Activated CD4-positive, CD25-positive, alpha-beta regulatory T cell treated with anti-CD3 and anti-CD28 coated beads, Interleukin-2, amount 50 U/mL, for 24 hours (primary cell): ENCODE measurements around the gene AK5.
"Not testable (repeated sequence)": the region's sequence is repeated elsewhere in the genome, so short reads cannot be mapped to it uniquely, and the experiment has no call there.

ENCODE experiments used
- ATAC-seq, 2 donors: fragments of 150-1000 bp; cut with Tn5 transposase; one replicate each; pipeline ENCODE4 v1.10.0; 2021; ENCODE audit warnings: mild to moderate bottlenecking in 1 of 2, moderate library complexity in 1 of 2

AK5 gene

GRCh38 chr1:77512650-77513049 is 230.8 kb downstream of the AK5 start:
- ATAC-seq = not testable (repeated sequence)

DNA sequence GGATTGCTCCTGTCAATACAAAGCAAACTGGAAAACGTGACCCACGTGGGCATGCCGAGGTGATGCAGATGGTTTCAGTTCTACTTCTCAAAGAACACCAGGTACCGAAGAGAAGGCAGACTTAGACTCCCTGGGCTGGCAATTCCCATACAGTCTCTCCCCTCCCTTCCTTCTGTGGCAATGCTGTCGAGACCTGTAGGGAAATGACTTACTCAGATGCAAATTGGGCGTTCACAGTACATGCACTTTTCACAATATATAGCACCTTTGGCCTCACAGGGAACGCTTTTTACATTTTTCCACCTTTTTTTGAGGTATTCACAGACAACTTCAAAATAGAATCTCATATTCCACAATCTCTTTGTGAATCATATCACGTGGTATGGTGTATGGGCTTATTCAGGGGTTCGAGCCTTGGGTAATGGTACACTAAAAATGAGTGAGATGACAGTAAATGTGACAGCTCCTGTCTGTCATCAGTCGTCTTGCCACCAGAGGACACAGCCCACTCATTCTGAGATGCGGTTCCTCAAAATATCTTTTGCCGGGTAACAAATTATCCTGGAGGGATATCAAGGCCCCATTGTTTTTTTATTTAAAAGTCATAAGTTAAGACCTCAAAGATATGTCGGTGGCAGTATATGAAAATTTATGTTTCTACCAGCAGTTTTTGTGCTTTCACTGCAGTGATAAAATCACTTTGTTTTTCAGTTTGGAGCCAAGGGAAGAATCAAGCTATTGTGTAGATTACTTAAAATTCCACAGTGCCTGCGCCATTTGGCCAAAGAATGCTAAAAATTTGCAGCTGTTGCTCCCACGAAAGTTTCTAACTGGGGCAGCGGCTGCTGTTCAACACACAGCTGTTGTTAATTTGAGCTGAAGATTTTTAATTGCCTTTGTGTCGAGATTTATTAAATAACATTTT is 232.3 kb downstream of the AK5 start:
- ATAC-seq = no peak

DNA sequence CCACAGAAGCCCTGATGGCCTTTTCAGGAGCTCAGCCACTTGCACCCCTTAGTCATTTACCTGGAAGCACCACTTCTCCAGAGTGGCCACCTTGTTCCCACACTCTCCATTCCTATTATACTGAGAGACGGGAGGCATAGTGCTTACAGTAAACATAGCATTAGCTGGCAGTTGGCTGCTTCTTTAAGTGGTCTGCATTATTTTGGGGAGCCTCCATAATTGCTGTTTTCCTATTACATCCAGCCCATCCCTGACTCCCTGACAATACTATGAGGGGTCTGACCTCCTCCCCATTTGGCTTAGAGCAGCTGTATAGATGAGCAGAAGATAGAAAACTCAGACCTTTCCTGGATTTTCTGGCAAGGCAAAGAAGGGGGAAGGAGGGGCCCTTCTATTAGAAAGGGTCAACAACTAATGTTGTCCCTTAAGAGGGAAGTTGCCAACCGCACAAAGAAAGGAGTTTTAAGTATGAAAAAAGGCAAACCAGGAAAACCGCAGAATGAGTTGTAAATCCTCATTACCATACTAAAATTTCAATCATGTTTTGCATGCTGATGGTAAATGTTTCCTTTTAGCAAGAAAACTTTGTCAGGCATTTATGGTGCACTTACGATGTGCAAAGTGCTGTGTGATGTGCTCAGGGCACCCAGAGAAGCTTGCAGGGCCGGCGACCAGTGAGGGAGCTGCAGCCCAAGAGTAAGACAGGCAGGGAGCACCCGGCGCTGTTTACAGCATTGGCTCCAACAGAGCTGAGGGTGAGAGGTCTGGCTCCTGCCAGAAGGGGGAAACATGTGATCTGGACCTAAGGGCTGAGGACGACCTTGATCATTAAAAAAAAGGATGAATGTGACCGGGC is 233.3 kb downstream of the AK5 start:
- ATAC-seq = no peak

DNA sequence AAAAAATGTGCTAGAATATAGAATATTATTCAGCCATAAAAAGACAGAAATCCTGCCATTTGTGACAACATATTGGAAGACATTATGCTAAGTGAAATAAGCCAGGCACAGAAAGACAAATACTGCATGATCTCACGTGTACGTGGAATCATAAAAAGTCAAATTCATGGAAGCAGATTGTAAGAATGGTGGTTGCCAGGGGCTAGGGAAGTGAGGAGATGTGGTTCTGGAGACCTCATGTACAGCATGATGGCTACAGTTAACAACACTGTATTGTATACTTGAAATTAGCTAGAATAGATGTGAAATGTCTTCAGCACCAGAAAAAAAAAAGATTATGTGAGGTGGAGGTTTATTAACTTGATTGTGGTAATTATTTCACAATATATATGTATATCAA is 234.3 kb downstream of the AK5 start:
- no peak for ATAC-seq

DNA sequence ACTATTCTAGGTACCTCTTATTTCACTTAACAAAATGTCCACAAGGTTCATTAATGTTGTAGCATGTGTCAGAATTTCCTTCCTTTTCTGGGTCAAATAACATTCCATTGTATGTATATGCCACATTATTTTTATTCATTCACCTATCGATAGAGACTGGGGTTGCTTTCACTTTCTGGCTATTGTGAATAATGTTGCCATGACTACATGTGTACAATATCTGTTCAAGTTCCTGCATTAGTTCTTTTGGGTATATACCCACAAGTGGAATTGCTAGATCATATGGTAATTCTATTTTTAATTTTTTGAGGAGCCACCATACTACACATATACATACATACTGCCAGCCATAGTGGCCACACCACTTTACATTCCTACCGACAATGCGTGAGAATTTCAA is 242.2 kb downstream of the AK5 start:
- no peak for ATAC-seq

GRCh38 chr1:77531149-77531548 is 249.3 kb downstream of the AK5 start:
- ATAC-seq = not testable (repeated sequence)

- ATAC-seq = not testable (repeated sequence)
Measured at GRCh38 chr1:77531596-77532280, 249.9 kb downstream of the AK5 start.

DNA sequence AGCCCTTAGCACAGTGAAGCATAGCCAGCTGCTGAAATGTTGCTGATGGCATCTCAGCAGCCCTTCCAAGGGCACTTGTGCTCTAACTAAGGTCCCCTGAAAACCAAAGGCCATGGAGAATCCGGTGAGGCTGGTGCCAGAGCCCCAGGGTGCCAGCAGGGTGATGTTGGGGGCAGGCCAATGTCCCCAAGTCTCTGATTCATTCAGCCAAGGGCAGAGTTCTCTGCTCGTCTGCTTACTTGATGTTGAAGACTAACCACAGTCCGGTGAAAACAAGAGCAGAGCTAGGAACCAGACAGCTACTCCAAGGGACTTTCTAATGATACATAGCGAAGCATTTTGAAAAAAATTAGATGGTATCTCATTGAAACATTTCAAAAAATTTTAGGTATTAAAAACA is 250.8 kb downstream of the AK5 start:
- no peak for ATAC-seq

DNA sequence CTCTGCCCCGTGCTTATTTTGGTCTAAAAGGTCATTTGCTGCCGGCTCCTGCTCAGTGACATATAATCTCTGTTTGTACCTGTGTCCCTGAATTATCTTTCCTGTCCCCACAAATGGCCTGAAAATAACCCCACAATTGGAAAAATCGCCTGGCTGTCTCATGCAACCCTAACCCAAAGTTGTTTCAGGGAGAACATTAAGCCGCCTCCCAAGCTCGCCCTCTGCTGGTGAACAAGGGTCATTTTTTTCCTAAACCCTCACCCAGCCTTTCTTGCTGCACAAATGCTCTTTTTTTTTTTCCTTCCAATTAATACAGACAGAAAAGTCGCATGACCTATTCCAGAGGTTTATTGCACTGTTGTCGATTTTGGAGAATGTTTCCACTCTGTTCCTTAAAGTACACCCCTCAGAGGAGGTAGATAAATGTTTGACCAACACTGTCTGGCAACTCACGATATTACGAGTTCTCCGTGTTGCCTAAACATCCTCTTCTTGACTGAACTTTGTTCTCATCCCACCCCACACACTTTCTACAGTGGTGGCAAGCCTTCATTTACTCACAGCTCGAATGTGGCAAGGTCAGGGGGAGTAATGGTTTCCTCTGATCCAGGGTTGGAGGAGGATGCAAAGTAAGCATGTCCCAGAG is 252.0 kb downstream of the AK5 start:
- ATAC-seq = peak; percentile 58

- ATAC-seq = no peak
Measured at GRCh38 chr1:77534456-77534855, 252.6 kb downstream of the AK5 start.

DNA sequence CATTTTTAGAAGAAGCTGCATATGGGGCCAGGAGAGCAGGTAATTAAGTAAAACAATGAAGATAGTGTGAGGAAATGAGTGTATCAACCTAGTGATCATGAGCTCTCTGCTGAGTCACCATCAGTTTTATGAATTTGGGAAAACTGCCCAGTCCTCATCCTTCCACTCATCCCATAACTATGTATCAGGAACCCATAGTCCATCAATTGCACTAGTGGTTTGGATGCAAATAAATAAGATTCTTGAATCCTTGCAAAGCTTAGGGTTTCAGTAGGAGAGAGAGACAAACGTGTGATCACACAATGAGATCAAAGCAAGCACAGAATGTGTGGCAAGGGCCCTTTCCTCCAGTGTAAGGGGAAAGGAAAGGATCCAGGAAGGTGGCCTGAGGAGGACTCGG is 255.0 kb downstream of the AK5 start:
- no peak for ATAC-seq

GRCh38 chr1:77538956-77539518 is 257.2 kb downstream of the AK5 start:
- ATAC-seq = no peak

- ATAC-seq = no peak
Measured at GRCh38 chr1:77539519-77540142, 257.8 kb downstream of the AK5 start.

DNA sequence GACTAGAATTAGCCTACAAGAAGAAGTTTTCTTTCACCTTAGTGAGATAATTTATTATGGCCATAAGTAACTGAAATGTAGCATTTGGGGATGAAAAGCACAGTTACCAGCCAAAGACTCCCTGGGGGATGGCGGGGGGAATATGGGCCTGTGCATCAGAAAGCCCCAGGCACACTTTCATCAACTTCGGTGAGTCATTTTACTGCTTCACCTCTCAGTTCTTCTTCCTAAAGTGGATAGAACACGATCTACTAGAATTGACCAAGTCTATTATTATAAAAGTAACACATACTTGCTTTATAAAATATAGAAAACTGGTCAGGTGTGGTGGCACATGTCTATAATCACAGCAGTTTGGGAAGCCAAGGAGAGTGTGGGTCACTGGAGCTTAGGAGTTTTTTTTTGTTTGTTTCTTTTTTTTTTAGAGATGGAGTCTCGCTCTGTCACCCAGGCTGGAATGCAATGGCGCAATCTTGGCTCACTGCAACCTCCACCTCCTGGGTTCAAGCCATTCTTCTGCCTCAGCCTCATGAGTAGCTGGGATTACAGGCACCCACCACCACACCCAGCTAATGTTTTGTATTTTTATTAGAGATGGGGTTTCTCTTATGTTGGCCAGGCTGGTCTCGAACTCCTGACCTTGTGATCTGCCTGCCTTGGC is 258.8 kb downstream of the AK5 start:
- ATAC-seq = no peak

GRCh38 chr1:77541162-77541545 is 259.3 kb downstream of the AK5 start:
- no peak for ATAC-seq

GRCh38 chr1:77542813-77543420 is 261.1 kb downstream of the AK5 start:
- no peak for ATAC-seq

- ATAC-seq = no peak
Measured at GRCh38 chr1:77543822-77544448, 262.1 kb downstream of the AK5 start.

- no peak for ATAC-seq
Measured at GRCh38 chr1:77544845-77545244, 263.0 kb downstream of the AK5 start.

DNA sequence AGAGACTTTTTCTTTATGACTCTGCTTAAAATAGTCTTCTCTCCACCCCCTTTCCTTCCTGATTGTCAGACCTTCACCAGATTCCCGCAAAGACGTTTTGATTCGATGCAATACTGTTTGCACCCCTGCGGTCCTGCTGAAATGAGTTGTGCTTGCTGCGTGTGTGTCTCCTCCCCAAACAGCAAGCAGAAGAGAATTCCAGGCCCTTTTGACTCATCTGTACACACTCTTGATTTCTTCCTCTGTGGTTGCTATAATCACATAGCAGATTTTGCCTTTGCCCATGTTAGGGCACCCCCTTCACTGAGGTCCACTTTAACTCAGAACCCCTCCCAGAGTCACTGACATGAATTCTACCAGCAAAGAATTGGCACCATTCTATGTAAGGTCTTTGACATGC is 264.2 kb downstream of the AK5 start:
- no peak for ATAC-seq

DNA sequence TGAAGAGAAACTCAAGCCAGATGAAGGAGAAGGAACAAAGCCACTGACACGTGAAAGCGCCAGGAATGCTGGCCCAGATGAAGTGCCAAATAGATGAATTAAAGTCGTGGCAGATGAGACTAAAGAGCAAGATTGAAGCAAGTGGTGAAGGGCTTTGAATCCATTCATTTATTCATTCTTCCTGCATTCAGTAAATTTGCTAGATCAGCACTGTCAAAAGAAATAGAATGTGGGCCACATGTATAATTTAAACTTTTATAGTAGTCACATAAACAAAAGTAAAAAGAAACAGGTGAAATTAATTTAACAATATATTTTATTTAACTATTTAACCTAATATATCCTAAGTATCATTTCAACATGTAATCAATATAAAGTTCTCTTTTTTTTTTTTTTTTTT is 265.1 kb downstream of the AK5 start:
- ATAC-seq = no peak
